GM10248 (cell line): Measurements from ENCODE around the gene DHRS4.
"Not testable (repeated sequence)": the region's sequence is repeated elsewhere in the genome, so short reads cannot be mapped to it uniquely, and the experiment has no call there.

Experiments
- CTCF ChIA-PET: fragments of 300-600 bp; sonication (Branson Sonifier 250); formaldehyde crosslinking; extraction: SDS; loops from one replicate; lab custom pipeline; 2021; ENCODE audit warnings: antibody characterized with exemption; lab: Yijun Ruan, JAX
- POLR2A ChIA-PET: fragments of 350-650 bp; sonication (Branson Sonifier 250); formaldehyde crosslinking; extraction: SDS; loops from one replicate; lab custom pipeline; 2020; ENCODE audit warnings: antibody characterized with exemption; lab: Yijun Ruan, JAX
- DNase-seq: peaks from one replicate; pipeline ENCODE4 v3.0.0; 2012; ENCODE audit errors: extremely low spot score
- TF ChIP-seq, protein P1 (sequence below): IDR thresholded peaks from 2 replicates; pipeline ENCODE4 v1.5.1; 2012; ENCODE audit warnings: mild to moderate bottlenecking, low read depth; ENCODE audit errors: extremely low read depth, missing control alignments, control extremely low read depth

Gene DHRS4

DNA sequence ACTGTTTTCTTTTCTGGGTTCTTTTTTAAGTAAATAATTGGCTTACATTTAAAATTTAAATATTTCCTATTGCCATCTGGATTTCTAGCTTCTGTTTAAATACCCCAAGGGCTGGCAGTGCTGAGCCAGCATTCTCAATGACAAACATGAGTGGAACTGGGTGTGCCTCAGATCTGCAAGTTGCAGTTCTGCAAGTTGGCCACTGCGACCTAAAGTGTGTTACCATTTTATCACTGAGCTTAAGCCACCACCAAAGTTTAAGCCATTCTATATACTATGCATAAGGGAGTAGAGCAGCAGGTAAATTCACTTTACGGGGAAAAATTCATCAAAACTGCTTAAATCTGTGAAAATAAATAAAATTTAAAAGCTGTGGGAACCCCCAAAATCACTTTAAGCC is 23.6 kb downstream of the DHRS4 start:
- DNase-seq, POLR2A ChIA-PET, CTCF ChIA-PET: not testable (repeated sequence)

DNA sequence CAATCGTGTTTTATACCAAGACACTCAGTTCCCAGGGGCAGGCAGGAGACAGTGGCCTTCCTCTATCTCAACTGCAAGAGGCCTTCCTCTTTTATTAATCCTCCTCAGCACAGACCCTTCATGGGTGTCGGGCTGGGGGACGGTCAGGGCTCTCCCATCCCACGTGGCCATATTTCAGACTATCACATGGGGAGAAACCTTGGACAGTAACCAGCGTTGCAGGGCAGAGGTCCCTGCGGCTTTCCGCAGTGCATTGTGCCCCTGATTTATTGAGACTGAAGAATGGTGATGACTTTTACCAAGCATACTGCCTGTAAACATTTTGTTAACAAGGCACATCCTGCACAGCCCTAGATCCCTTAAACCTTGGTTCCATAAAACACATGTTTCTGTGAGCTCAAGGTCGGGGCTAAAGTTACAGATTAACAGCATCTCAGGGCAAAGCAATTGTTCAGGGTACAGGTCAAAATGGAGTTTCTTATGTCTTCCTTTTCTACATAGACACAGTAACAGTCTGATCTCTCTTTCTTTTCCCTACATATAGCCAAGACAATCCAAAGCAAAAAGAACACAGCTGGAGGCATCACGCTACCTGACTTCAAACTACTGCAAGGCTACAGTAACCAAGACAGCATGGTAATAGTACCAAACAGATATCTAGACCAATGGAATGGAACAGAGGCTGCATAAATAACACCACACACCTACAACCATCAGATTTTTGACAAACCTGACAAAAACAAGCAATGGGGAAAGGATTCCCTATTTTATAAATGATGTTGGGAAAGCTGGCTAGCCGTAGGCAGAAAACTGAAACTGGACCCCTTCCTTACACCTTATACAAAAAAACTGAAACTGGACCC is 28.6 kb downstream of the DHRS4 start:
- CTCF ChIA-PET, POLR2A ChIA-PET, DNase-seq: not testable (repeated sequence)

DNA sequence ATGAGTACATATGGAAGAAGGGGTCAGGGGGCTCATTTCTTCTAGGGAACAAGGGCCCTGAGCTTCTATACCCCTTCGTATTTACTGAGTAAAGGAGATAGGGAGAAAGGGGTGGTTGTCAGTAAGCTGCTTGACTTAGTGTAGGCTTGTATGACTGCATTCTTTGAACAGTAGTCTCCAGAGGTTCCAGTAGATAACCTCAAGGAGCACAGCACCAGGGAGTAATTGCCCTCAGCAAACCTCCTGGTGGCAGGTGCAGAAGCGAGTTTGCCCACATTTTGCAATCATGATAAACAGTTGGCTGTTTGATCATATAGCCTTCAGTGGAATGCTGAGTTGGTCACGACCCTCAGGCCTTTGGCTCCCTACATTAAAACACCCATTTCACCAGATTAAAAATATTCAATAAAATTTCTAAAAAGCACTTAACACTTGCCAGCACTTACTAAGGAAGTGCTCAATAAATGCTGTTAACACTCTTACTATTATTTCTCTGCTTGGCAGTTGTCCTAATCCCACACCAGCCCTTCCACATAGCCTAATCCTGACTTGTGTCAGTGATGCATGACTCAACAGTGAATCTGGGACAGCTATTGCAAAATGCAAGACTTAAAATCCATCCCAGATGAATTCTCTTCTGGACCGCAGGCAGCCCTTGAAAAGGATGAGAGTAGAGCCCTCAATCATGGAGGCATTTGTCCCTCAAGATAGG is 31.5 kb downstream of the DHRS4 start:
- ChIA-PET CTCF (interaction anchor here (1.8 kb wide), 1 partner anchor 105 kb away, joined by 7 read pairs; no protein-coding TSS in a partner anchor), POLR2A (no interaction called here)
- DNase-seq: no peak
- TF ChIP-seq, protein P1, sequence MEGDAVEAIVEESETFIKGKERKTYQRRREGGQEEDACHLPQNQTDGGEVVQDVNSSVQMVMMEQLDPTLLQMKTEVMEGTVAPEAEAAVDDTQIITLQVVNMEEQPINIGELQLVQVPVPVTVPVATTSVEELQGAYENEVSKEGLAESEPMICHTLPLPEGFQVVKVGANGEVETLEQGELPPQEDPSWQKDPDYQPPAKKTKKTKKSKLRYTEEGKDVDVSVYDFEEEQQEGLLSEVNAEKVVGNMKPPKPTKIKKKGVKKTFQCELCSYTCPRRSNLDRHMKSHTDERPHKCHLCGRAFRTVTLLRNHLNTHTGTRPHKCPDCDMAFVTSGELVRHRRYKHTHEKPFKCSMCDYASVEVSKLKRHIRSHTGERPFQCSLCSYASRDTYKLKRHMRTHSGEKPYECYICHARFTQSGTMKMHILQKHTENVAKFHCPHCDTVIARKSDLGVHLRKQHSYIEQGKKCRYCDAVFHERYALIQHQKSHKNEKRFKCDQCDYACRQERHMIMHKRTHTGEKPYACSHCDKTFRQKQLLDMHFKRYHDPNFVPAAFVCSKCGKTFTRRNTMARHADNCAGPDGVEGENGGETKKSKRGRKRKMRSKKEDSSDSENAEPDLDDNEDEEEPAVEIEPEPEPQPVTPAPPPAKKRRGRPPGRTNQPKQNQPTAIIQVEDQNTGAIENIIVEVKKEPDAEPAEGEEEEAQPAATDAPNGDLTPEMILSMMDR: no peak

DNA sequence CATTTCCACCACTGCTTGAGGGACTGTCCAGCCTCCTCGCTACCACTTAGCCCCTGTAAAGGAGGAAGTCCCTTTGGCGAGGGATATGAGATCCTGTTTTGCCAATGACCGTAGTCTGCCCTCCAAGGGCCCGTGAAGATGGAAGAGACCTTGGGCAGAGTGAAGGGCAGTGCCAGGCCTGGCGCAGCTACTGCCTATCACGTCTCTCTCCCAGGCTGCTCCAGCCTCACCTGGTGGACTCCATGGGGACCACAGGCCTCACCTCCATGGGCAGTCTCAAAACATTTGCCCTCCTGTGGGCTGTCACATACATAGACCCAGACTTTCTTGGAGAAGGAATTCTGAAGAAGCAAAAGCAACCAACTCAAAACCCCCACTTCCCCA is 34.6 kb downstream of the DHRS4 start:
- DNase-seq, POLR2A ChIA-PET: not testable (repeated sequence)
- CTCF ChIA-PET: interaction anchor here (1.1 to 2.7 kb wide), 3 partner anchors 91 to 120 kb away, joined by 3 to 8 read pairs (median 7); no protein-coding TSS in a partner anchor

DNA sequence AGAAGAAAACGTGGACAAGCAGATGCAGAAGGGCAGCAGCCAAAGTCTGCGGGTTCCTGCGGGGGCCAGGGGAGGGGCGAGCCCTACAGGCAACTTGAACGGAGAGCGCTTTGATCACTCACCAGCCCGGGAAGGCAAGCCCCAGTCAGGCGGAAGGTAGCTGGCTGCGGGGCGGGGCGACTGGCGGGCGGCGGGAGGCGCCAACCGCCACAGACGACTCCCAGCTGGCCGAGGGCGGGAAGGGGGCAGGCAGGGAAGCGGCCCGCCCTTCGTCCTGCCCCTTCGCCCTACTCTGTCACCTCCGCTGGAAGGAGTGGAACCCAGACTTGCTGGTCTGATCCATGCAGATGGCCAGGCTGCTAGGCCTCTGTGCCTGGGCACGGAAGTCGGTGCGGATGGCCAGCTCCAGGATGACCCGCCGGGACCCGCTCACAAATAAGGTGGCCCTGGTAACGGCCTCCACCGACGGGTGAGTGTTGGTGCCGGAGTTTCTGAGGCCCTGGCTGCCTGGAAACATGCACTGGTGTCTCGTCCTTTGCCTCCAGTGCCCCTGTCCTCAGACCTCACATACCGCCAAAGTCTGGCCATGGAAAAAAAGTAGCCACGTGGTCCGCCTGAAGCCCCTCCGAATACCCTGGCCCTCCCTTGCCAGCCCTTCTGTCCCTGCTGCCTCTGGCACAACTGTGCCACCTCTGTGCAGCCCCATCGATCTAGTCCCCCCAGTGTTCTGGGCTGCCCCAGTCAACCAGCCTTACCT is 35.2 kb downstream of the DHRS4 start, which contains the start of gene DHRS4L2:
TSS of gene DHRS4L2 (plus strand) at position 323 of the 757 bp plus-strand sequence. CDS start at position 342, 19 bp downstream.
- POLR2A ChIA-PET: interaction anchor here (0.6 kb wide), 1 partner anchor 1623 kb away, joined by 4 read pairs; no protein-coding TSS in a partner anchor
- peak; percentile 73 for DNase-seq
- CTCF ChIA-PET: interaction anchor here (0.9 to 2.7 kb wide), 6 partner anchors 47 to 120 kb away, joined by 3 to 8 read pairs (median 4); no protein-coding TSS in a partner anchor

DNA sequence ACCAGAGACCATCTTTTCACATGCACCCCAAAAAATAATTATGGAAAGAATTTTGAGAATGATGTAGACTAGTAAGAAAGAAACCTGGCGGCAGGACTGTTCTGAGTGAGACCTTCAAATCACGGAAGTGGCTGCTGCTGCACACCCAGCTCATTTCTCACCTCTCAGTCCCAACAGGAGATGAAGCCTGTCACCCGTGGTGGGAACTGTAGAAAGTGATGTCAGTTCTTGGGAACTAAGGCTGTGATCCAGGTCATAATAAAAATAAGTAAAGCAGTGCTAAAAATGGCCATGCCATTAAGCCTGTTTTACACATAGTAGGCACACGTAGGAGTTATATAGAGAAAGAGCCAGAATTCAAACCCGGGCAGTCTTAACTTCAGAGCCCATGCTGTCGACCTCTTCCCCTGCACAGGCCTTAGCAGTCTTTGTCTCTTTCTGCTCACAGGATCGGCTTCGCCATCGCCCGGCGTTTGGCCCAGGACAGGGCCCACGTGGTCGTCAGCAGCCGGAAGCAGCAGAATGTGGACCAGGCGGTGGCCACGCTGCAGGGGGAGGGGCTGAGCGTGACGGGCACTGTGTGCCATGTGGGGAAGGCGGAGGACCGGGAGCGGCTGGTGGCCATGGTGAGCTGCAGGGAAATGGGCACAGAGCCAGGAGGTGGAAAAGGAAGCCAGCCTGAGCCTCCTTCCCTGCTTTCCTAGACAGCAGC is 36.3 kb downstream of the DHRS4 start:
- DNase-seq: peak; percentile 39
- CTCF ChIA-PET: interaction anchor here (0.9 to 2.7 kb wide), 4 partner anchors 46 to 108 kb away, joined by 3 to 8 read pairs (median 4); no protein-coding TSS in a partner anchor
- POLR2A ChIA-PET: not testable (repeated sequence)

DNA sequence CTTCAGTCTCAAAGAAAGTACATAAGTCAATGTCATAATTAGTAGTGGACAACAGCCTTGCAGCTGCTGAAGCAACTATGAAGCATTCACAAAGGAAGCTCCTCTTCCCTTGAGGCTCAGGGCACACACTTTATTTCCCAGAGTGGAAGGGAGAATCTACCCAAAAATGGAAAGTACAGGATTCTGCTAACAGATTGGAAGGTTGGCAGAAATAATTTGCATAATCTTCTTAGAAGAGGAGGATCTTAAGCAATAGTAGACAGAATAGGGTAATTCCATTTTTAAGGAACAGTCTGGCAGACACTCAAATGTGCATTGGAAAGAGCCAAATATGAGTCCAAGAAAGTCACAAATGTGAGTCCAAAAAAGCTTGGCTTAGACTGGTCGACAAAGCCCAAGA is 37.4 kb downstream of the DHRS4 start:
- DNase-seq, CTCF ChIA-PET, POLR2A ChIA-PET: not testable (repeated sequence)

DNA sequence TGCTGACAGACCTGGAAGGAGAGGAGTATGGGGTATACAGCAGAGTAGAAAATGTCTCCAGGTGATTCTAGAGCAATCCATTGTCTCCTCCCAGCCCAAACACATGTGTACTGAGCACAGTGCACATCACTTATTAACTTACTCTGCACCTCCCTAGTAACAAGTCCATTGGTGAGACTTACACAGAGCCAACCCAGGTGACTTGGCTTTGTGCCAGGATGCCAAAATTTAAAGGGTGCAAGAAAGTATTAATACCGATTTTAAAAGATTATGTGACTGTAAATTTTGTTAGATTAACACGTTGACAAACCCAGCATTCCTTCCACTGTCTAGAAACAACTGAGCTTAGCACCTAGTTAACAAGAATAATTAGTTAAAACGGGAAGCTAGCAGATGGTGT is 39.5 kb downstream of the DHRS4 start:
- CTCF ChIA-PET, DNase-seq, POLR2A ChIA-PET: not testable (repeated sequence)

DNA sequence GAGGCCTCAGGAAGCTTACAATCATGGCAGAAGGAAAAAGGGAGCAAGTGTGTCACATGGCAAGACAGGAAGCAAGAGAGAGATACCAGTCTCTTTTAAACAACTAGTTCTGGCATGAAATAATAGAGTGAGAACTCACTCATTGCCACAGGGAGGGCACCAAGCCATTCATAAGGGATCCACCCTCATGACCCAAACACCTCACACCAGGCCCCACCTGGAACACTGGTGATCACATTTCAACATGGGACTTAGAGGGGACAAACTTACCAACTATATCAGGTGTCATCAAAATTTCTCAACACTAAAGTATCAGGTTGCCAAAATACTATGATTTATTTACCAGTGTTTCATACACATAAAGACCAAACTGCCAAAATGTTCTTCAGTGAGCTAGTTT is 42.4 kb downstream of the DHRS4 start:
- POLR2A ChIA-PET, CTCF ChIA-PET, DNase-seq: not testable (repeated sequence)

DNA sequence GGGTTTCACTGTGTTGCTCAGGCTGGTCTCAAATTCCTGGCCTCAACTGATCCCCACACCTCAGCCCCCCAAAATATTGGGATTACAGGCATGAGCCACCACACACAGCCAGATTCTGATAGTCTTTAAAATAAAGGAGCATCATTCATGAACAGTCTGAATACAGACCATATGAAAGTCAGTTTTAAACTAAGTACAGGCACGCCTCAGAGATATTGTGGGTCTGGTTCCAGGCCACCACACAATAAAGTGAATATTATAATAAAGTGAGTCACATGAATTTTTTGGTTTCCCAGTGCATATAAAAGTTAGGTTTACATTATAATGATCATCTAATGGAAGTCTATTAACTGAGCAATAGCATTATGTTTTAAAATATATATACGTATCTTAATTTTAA is 43.3 kb downstream of the DHRS4 start:
- DNase-seq, POLR2A ChIA-PET, CTCF ChIA-PET: not testable (repeated sequence)

DNA sequence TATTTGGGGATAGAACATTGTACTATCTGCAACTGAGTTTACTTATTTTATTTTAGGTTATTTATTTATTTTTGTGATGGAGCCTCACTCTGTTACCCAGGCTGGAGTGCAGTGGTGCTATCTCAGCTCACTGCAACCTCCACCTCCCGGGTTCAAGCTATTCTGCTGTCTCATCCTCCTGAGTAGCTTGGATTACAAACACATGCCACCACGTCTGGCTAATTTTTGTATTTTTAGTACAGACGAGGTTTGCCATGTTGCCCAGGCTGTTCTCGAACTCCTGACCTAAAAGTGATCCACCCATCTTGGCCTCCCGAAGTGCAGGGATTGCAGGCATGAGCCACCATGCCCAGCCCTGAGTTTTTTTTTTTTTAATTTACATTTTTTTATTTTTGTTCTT is 46.1 kb downstream of the DHRS4 start:
- POLR2A ChIA-PET, CTCF ChIA-PET, DNase-seq: not testable (repeated sequence)

DNA sequence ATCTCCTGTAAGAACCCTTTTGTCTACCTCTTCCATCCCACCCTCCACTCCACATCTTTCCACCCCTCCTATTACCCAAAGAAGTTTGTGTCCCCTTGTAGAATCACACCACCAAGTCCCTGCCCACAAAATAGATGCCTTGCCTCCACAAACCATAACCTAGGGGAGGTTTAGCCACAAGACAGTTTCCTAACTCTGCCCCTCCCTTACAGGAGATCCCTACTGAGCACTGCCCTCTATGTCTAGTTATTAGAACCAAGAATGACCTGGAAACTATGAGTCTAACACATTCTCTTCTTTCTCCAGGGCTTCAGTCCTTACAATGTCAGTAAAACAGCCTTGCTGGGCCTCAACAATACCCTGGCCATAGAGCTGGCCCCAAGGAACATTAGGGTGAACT is 47.5 kb downstream of the DHRS4 start:
- CTCF ChIA-PET, DNase-seq: not testable (repeated sequence)
- POLR2A ChIA-PET: interaction anchor here (0.6 kb wide), 1 partner anchor 130 kb away, joined by 5 read pairs; no protein-coding TSS in a partner anchor

DNA sequence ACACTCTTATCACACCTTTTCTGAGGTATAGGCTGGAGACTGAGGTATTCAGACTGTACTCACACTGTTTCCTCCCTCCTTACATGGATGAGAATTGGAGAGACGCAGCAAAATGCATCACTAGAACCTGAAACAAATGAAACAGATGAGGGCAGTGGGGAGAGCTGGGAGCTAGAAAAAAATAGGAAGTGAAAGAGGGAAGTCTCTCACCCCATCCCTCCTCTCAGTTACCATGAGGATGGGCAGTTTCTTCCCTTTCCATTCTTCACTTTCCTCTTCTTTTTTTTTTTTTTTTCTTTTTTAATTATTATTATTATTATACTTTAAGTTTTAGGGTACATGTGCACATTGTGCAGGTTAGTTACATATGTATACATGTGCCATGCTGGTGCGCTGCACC is 48.1 kb downstream of the DHRS4 start:
- POLR2A ChIA-PET: interaction anchor here (0.6 kb wide), 1 partner anchor 130 kb away, joined by 5 read pairs; no protein-coding TSS in a partner anchor
- DNase-seq, CTCF ChIA-PET: not testable (repeated sequence)

DNA sequence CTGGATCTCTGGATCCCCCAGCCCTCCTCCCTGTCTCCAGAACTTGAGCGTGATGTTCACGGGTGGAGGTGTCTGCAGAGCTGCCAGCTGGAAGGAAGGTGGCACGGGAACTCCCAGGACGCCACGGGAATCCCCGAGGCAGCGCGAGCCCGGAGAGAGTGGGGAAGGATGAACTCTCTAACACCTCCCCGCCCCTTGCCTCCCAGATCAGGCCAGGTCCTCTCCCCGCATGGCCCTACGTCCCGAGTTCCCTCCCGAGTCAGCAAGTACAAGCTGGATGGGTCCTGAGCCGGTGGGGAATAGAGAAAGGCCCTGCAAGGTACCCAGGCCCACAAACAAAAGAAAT is 52.9 kb downstream of the DHRS4 start:
- POLR2A ChIA-PET, CTCF ChIA-PET, DNase-seq: not testable (repeated sequence)

DNA sequence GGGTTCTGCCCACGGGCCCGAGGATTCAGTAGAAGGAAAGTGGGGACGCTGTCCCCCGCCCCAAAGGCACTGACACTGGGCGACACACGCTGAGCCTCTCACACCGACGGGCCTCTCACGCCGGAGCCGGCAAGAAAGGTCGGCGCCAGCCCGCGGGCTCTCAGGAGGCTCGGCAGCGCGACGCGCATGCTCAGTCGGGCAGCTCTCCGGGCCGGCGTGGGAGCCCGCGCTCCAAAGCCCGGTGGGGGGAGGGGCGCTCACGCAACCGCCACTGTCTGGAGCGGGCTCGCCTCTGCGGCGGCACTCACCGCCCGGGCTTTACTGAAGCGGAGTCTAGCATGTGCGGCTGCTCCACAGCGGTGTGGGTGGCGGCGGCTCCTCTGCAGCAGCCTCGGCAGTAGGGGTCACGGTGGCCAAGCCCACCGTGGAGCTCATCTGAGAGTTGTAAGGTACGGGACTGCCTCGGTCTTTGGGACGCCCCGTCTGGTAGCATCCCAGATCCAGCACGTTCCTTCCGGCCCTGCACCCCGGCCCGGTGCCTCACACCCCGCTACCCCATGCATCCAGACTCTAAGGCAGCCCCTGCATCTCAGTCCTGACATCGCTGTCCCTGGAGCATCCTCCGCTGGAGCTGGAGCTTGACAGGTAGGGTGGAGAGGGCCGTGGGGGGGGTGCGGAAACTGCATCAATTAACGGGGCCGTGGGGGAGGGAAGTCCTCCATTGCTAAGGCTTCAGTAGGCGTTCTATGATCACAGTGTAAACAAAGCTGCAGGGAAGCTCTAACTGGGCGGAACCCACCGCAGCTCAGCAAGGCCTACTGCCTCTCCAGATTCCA is 53.5 kb downstream of the DHRS4 start:
- CTCF ChIA-PET, POLR2A ChIA-PET, DNase-seq: not testable (repeated sequence)
